TTC549 (cell line): ENCODE measurements around the gene SPTLC3.

ENCODE experiments used
- FAIRE-seq: peaks from 2 replicates; lab custom pipeline; 2012; peaks lifted over from hg19 to GRCh38; lab: Jason Lieb, UNC

Gene SPTLC3

DNA sequence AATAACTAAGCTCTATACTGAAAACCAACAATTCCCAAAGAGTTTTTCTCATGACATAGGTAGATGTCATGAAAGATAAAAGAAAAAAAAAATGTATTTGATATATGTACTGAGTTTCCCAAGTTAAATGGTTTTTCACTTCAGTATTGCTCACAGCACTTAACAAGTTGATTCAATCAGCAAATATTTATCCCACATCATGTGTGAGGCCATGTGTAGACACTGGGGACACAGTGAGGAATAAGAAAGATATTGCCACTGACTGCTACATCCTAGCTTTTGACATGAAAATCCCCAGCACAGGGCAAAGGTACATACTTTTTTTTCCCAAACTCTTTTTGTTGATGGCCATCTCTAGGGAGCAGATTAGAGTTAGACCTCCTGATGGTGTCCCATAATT, 25.3 kb downstream of the SPTLC3 start:
- FAIRE-seq, result no peak

DNA sequence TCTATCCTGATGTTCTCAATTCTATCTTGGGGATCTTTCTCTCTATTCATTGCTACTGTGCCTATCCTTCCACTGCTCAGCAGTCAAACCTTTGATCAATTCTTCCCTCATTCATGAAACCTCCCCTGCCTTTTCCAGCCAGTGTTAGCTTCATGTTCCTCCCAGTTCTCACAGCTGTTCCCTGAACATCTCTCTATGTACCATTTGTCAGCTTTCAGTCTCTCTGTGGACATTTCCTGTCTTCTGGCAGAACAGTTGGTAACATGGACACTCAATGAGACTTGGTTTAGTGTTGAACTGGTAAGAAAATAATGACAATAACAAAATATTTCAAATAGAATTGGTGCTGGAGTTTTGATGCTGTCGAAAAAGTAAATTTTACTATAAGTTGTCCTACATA, 26.2 kb downstream of the SPTLC3 start:
- no peak for FAIRE-seq

DNA sequence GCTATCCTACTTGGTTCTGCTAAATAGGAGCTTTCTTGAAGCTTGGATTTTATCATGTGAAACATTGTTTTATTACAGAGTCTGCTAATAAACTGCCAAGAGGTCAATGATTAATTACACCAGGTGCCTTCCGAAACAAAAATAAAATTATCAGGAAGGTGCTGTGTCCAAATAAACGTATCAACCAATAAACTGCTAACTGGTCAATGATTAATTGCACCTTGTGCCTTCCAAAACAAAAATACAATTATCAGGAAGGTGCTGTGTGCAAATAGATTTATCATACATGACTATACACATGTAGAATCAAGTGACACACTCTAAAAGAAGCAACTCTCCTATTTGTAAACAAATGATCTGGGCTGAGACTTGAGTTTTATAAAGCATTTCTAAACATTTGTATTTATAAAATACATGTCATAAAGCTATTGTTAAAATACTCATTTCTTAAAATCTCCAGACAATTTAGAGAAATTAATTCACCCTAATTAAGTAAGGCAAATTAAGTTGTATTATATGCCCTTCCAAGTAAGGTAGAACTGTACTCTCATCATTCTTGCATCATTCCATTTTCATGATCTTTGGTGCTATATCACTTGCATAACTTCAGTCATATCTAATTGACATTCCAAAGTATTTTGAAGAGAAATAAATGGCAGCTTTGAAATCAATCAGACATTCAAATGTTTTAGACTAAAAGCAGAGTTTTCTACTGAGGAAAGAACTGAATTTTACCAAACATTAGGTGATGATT, 26.8 kb downstream of the SPTLC3 start:
- no peak for FAIRE-seq

DNA sequence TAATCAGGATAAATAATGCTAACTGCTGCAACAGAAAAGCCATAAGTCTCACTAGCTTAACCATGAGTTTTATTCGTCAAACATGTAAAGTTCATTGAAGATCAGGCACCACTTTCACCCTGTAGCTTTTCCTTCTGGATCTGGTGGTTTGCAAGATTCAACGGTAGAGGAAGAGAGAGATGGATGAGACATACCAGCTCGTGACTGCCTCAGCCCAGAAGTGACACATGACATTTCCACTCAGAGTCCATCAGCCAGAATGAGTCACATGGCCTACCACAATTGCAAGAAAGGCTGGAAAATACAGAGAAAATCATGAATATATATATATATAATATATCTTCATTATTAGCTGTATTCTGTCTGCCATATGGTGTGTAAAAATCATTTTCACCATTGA, 29.0 kb downstream of the SPTLC3 start:
- no peak for FAIRE-seq

DNA sequence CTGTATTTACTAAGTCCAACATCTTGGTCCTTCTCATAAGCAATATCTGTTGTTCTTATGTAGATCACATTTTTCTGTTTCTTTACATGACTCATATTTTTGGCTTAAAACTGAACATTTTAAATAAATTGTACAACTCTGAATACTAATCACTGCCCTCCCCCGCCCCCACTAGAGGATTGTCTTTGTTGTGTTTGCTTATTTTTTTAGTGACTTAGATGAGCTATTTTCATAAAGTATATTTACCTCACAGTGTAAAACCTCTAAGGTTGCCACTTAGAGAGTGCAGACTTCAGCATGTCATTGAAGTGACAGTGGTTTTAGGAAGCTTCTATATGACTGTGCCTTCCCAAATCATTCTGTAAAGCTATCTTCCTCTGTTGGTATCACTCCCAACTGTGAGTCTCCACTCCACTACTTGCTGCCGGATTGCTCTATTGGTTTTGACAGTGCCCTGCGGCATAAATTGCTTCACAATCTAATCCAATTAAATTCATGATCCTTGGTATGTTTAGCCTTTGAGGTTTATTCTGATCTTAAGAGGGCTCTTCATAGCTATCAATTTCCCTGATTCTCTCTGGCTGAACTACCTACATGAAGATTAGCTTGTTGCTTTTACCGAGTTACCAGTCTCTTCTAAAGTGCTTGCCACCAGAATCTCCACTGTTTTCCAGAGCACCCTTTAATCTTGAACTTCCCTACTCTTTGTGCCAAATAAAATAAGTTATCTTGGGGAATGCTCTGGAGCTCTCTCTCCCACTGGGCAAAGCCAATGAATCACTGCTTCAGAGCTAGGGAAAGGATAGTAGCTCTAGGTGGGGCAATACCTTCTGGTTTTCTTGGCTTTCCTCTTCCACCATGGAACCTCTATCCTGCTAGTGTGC, 33.0 kb downstream of the SPTLC3 start:
- FAIRE-seq, result no peak

DNA sequence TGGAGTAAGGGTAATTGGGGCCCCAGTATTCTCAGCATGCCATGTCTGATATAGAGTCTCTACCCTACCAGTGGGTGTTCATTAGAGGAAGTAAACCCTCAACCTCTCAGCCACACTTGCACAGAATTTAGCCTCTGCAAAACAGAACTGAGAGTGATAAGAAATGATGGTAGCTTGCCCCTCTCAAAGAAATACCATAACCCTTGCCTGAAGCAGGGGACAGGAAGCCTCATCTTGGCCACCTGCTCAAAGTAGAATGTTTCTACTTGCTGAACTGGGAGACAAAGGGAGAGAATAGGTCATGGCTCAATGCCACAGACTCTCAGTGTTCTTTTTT, 33.7 kb downstream of the SPTLC3 start:
- no peak for FAIRE-seq

DNA sequence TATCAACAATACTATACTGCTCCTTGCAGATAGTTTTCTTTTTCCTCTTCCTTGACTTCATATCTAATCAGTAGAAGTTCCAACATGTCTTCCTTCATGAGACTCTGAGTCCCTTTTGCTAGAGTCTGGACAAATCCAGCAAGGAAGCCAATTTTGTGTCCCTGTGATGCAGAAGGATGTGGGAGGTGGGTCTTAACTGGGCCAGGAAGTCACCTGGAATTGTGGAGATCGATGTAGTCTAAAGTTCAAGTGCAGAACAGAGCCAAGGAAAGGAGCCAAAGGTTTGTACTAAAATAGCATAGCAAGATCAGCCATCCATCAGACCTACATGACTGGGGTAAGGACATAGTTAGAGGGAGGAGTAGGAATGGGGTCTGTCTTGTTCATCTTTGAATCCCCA, 37.6 kb downstream of the SPTLC3 start:
- no peak for FAIRE-seq

DNA sequence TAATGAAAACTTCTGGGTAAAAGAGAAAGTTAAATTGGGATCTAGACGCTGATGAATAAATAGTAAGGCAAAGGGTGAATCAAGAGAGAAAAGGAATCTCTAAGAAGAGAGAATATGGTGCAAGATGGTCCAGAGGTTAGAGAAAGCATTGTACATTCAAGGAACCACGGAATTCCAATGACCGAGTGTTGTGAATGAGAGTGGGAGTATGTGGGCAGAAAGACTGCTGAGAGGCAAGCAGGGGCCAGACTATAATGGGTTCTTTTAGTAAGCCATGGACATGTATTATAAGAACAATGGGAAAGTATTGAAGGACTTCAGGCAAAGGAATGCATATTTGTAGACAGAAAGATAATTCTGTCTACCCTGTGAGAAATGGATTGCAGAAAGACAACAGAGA, 45.2 kb downstream of the SPTLC3 start:
- no peak for FAIRE-seq

DNA sequence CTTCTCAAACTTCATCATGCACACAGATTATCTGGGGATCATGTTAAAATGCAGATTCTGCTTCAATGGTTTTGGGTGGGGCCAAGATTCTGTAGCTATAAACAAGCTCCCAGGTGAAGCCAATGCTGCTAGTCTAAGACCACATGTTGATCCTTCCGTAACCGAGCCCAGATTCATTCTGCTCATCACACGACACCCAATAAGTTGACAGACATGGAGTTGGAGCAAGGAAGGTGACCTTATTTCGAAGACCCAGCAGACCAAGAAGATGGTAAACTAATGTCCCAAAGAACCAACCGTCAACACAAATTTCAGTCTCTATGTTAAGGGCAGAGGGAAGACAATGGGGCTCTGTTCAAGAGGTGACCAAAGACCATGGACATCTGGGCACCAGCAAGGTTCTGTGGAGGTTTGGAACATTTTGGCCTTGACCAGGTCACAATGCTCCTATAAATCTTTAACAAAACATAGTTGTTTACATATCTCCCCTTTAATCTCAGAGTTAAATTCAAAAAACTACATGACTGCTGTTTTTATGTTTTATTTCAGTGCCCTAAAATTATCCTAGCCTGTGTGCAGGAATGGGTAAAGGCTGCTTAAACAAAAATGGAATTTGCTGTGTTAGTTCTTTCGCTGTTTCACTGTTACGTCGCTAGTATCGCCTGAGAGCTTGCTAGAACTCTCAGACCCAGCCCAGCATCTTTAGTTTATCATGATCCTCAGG, 50.1 kb downstream of the SPTLC3 start:
- FAIRE-seq, result no peak

DNA sequence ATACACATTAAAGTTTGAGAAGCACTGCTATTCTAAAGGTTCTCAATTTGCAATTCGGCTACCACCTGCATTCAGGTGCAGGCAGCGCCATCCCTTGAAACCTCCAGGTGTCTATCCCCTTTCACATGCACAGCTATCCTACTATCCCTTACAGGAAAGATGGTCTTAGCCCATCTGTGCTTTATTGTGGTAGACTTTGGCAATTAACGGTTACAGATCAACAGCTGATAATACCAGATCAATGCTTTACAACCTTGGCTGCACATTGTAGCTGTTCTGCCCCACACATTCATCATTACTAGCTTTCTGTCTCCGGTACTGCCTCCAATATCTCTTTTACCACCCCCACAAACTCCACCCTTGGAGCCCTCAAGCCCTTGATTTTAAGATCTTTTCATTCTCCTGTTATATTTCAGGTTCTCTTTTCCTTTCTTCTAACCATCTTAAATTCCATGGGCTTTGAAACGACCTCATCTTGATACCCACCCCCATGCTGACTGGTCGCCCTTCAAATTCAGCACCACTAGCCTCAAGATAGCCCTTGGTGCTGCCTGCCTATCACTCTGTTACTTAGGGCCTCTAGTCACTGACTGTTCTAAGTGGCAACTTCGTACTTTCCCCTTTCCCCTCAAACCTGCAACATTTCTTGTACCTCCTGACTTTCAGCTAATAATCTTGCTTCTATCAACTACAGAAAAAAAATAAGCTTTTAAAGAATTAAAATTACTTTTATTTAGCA, 50.8 kb downstream of the SPTLC3 start:
- FAIRE-seq, result no peak

DNA sequence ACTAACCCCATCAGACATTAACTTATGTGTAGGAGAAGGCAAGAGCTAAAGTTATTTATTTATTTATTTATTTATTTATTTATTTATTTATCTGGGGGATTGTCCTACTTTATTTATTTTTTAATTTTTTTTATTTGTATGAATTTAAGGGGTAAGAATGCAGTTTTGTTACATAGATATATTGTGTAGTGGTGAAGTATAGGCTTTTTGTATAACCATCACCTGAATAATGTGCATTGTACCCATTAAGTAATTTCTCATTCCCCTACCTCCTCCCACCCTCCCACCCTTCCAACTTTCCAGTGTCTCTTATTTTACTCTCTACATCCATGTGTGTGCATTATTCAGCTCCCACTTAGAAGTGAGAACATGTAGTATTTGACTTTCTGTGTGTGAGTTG, 51.6 kb downstream of the SPTLC3 start:
- FAIRE-seq, result no peak

DNA sequence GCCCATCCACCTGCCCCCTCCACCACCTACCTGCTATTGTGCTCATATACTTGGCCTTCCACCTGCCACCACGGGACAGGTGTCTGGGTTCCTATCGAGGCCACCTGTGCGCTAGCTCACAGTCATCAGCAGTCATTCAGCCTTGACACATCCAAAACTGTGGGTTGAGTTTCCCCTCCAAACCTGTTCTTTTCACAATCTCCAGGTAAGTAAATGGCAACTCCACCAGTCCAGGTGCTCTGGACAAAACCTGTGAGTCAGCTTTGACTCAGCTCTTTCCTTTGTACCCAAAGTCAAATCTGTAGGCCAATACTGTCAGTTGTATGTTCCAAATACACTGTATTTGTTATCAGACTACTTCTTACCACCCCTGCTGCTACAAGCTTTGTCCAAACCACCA, 52.6 kb downstream of the SPTLC3 start:
- FAIRE-seq, result no peak

DNA sequence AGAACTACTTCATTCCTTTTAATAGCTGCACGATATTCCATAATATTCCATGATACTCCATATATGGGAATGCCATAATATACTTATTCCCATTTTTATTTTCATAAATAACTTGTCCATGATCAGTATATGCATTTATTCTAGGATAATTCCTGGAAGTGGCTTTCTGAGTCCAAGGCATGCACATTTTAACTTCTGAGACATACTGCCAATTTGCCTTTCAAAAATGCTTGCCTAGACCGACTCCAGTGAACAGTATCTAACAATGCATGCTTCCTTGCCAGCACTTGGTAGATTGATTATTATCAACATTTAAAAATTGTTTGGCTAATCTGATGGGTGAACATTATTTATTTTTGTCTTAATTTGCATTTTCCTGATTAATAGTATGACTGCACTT, 54.0 kb downstream of the SPTLC3 start:
- no peak for FAIRE-seq

DNA sequence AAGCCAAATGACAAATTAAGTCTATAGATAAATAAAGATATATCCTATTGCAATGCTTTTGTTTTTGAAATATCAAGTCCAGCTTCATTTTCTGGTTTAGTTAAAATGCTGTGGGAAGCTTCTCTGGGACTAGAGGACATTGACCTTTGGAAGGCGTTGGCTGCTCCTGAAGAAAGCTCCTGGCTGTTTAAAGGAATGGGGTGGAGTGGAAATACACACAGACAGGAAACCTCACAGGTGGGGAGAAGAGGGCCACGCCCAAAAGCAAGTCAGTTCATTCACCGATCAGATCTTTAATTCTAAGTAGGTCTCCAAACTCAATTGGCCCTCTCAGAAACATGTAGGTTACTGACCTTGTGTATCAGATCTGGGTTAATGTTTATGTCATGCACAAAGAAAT, 59.6 kb downstream of the SPTLC3 start:
- no peak for FAIRE-seq

DNA sequence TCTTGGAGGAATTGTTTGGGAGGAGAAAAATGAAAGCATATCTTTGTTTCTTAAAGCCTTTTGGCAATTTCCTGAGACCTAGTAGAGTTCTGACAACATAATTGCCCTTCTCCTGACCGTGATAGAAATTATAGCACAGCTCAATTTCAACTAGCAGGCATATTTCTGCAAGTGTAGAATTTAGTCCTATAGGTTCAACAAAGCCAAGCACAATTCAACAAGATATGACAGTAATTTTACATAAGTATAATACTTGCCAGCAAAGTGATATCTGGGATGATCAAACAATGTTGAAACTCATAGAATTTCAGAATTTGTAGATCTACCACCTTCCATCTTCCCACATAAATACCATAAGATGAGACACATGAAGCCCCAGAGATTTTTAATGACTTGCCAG, 73.1 kb downstream of the SPTLC3 start:
- no peak for FAIRE-seq

DNA sequence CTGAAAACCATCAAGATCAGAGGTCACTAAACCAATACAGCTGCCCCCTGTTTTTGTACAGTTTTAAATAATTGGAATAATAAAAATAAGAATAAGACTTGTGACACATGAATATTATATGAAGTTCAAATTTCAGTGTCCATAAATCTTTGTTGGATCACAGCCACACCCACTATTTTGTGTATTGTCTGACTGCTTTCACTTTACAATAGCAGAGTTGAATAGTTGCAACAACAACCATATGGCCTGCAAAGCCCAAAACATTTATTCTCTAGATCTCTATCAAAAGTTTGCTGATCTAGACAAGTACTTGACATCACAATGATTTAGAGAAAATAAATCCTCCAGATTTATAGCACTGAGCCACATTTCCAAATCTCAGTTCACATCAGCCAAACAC, 73.6 kb downstream of the SPTLC3 start:
- no peak for FAIRE-seq

DNA sequence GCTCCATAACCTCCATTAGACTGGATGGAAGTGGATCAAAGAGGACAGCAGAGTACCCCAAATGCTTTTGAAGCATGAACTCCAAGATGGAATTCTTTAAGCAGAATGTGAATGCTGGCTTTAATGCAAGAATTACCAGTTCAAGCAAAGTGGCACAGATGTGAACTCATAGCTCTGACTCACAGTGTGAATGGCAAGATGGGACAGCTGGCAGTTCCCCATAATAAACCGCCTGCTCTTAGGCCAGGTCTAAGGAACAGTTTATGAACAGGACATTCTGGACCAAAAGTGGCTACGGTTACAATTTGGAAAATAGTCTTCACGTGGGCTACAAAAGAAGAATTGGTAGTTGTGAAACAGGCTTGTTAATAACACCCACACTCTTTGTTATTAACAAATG, 76.5 kb downstream of the SPTLC3 start:
- FAIRE-seq, result no peak

DNA sequence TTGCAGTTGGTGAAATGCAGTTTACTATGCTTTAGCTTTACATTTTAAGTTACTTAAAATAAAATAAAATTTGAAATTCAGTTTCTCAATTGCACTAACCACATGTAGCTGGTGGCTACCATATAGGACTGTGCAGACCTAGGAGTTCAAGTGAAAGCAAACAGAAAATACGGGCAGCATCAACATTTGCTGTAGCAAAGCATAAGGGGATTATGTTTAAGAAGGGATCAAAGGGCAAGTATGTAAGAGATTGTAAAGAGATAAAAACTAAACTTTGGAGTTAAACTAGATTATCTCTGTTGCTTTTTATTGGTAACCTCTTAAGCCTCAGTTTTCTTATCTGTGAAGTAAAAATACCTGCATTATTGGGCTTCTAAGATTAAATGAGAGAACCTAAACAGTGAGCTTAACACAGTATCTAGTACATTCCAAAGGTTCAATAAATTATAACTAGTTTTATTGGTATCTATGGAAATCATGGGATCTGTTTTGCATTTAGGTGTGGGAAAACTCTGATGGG, 81.2 kb downstream of the SPTLC3 start:
- no peak for FAIRE-seq

DNA sequence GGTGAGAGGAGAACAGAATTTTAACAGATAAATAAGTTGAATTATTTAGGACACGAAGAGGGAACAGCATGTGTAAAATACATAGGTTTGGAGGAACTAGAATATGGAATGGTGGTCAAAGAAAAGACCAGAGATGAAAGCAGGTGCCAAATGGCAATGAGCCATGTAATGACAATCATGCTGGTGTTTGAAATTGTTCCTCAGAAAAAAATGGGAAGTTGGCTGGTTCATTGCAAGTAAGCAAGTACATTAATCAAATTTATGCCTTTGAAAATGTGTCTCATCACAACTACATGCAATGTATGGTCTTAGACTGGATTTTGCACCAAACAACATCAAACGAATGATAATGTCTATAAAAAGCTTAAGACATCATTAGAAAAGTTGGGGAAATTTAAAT, 83.3 kb downstream of the SPTLC3 start:
- no peak for FAIRE-seq

DNA sequence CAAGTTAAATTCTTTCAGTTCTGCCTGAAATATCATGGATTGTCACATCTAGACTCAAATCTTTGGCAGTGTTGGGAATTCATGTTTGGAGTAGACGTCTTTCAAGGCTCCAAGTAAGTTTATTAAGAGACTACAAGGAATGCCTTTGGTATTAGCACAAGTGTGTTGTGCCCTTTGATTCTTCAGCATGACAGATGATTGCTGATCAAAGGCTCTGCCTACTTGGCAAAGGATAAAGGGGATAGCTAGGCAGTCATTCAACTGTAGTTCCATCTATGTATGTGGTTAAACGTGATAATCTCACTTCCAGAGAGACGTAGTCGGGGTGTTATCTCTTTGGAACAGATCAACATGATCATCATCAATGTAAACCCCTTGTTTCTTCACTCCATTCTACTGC, 86.2 kb downstream of the SPTLC3 start:
- no peak for FAIRE-seq

DNA sequence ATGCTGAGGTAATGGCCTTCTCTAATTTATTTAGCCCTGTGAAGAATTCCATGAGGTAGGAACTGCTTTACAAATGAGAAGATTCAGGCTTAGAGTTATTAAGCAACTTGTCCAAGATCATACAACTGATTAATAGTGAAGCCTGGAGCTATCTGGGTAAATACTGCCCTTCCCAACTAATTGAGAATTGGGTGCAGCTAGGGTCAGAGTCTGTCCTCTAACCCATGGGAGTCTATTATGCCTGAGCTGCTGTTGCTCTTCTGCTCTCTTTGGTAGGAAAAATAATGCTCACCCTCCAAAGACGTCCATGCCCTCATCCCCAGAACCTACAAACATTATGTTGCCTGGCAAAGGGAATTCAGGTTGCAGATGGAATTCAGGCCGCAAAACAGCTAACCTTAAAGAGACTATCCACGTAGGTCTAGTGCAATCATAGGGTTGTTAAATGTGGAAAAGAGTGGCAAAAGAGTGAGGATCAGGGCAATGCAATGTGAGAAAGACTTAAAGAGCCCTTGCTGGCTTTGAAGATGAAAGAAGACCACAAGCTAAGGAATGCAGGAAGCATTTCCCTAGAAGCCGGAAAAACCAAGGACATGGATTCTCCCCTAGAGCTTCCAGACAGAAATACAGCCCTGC, 90.1 kb downstream of the SPTLC3 start:
- FAIRE-seq, result no peak

DNA sequence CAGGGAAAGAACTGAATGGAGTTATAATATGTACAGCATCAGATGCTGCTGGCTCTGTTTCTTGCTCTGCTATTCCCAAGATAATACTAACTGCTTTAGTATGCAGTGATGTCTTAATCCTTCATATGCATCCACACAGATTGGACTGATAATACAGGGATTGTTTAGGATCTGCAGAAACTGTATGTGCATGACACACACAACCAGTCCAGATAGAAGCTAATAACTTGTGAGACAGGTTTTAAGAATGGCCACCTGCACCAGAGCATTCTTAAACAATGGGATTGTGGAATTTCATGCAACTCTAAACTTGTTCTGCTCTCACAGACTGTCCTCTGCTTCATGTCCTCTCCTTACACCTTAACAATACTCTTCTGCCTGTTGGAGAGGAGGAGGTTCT, 90.9 kb downstream of the SPTLC3 start:
- FAIRE-seq, result no peak
